Measurements from ENCODE around the gene C1orf174. TPM values are rescaled to one million over a fixed set of nuclear protein-coding genes. Genes with fewer than 3 reads are reported as not detected.

Gene C1orf174
- total RNA-seq, 2 experiments from 2014 or later = 28.5 TPM

DNA sequence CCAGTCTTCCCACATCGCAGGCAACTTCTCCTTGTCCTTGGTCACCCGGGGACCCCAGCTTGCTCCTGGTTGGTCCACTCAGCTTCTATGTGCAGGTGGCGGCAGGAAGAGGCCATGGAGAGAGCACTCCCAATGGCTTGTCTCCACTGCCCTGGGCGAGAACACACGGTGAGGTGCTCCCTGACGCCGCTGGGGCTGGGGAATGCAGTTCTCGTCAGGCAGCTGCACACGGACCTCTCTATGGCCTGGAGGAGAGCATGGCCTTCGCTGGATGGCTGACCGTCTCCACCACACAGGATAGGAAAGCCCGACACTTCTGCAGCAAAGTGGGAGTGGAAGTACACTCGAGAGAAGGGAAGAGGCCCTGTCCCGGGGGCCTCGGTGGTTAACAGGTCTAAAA is 11.8 kb downstream of the C1orf174 start:
- H3K4me1 Mint-ChIP-seq (ENCODE audit: low read depth) = peaks cover 20% of the 10 kb centered on the region
- peaks cover 48% of the 10 kb centered on the region for H3K36me3 Mint-ChIP-seq (ENCODE audit: low read depth)
- POLR2A ChIA-PET = no interaction called here
- no peaks in the 10 kb centered on the region for H3K27me3 Mint-ChIP-seq (ENCODE audit: low read depth)
- H3K27ac Mint-ChIP-seq = no peak overlapping the region
- CTCF ChIA-PET = interaction anchor here (3.0 kb wide), 1 partner anchor 30 kb away, joined by 8 read pairs; the partner anchor contains the start of gene DFFB
- ATAC-seq (no peak), DNase-seq (no peak)
- H3K4me3 Mint-ChIP-seq = no peak overlapping the region
- H3K9me3 Mint-ChIP-seq (ENCODE audit: insufficient read depth) = no peaks in the 10 kb centered on the region

DNA sequence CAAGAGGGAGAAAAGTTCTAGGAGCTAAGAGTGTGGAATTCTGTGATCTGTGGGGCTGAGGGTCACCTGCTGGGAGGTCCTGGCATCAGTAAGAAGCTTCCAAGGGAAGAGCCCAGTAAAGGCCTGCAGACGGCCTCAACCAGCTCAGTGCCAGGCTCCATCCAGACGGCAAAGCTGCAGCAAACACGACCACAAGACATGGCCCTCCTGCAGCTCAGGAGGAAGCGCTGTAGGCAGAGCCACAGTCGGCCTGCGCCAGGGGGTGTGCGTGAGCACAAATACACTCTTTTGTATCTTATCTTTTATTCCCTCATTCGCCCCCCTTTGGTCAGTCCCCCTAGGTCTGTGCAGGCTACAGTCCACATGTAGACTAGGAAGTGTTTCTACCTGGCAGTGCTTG is 13.4 kb downstream of the C1orf174 start:
- Mint-ChIP-seq H3K9me3 (ENCODE audit: insufficient read depth) (no peaks in the 10 kb centered on the region), H3K27ac (peak overlapping the region; percentile 52), H3K4me1 (ENCODE audit: low read depth) (peaks cover 24% of the 10 kb centered on the region), H3K27me3 (ENCODE audit: low read depth) (no peaks in the 10 kb centered on the region), H3K4me3 (no peak overlapping the region), H3K36me3 (ENCODE audit: low read depth) (peaks cover 46% of the 10 kb centered on the region)
- DNase-seq (no peak), ATAC-seq (no peak)
- POLR2A ChIA-PET = interaction anchor here (1.6 kb wide), 1 partner anchor 9 kb away, joined by 3 read pairs; no protein-coding TSS in a partner anchor
- CTCF ChIA-PET = interaction anchor here (3.0 kb wide), 1 partner anchor 29 kb away, joined by 8 read pairs; the partner anchor contains the start of gene DFFB

DNA sequence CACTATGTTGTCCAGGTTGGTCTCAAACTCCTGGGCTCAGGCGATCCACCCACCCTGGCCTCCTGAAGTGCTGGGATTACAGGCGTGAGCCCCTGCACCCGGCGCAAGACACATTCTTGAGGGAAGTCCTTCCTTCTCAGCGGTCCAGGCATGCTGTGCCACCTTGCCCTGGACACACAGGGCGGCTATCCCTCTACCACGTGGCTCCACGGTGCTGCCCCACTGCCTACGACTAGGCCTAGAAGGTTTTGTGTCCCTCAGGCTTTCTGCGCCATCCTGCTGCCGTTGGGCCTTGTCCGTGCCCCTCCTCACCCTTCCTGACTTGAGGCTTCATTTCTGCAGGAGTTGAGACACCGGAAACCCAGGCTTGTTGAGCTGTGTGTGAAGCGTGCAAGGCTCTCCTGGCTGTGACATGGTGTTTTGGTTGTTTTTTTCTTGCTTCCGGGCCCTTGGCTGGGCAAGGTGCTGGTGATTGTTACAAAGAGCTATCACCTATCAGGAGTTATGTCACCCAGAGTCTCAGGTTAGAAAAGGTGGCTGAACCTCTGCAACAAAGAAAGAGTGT is 13.9 kb downstream of the C1orf174 start:
- POLR2A ChIA-PET = interaction anchor here (1.6 kb wide), 1 partner anchor 9 kb away, joined by 3 read pairs; no protein-coding TSS in a partner anchor
- Mint-ChIP-seq H3K27me3 (ENCODE audit: low read depth) (no peaks in the 10 kb centered on the region), H3K27ac (peak overlapping the region; percentile 60), H3K36me3 (ENCODE audit: low read depth) (peaks cover 44% of the 10 kb centered on the region), H3K4me3 (no peak overlapping the region), H3K4me1 (ENCODE audit: low read depth) (peaks cover 23% of the 10 kb centered on the region), H3K9me3 (ENCODE audit: insufficient read depth) (no peaks in the 10 kb centered on the region)
- no peak for DNase-seq
- CTCF ChIA-PET = interaction anchor here (0.6 kb wide), 1 partner anchor 273 kb away, joined by 3 read pairs; no protein-coding TSS in a partner anchor
- ATAC-seq = no peak

DNA sequence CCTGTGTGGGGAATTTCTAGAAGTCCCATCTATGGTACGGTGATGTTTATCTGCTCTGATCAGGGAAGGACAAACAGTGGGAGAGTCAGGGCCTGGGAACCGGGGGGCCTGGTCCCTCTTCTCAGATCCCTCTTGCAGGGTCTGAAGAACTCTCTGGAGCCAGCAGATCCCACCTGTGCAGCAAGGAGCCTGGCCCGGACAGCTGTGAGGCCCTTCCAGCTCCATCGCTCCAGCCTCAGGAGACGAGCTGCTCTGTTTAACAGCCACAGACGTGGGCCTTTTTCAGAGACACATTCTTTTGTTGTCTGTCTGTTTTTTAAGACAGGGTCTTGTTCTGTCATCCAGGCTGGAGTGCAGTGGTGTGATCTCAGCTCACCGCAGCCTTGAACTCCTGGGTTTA is 14.5 kb downstream of the C1orf174 start:
- peaks cover 24% of the 10 kb centered on the region for H3K4me1 Mint-ChIP-seq (ENCODE audit: low read depth)
- H3K4me3 Mint-ChIP-seq = no peak overlapping the region
- H3K27ac Mint-ChIP-seq = no peak overlapping the region
- no peaks in the 10 kb centered on the region for H3K9me3 Mint-ChIP-seq (ENCODE audit: insufficient read depth)
- ChIA-PET CTCF (interaction anchor here (1.0 kb wide), 1 partner anchor 28 kb away, joined by 4 read pairs; no protein-coding TSS in a partner anchor), POLR2A (no interaction called here)
- ATAC-seq (no peak), DNase-seq (no peak)
- no peaks in the 10 kb centered on the region for H3K27me3 Mint-ChIP-seq (ENCODE audit: low read depth)
- peaks cover 39% of the 10 kb centered on the region for H3K36me3 Mint-ChIP-seq (ENCODE audit: low read depth)

DNA sequence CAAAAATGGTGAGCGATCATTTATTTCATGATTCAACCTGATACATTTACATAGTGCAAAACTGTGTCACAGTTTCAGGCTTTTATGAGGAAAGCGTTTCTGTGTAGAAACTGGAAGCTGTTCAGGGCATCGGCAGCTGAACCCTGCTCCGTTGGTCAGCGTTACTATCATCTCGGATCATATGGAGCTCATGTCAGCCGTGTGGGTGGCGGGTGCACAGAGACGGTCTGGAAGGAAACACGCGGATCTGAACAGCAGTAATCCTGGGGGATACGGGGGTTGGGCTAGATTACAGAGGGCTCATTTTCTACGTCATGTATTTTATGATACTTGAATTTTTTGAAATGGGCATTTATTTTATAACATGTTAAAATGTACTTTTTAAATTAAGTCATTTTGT is 15.1 kb downstream of the C1orf174 start:
- Mint-ChIP-seq H3K9me3 (ENCODE audit: insufficient read depth) (no peaks in the 10 kb centered on the region), H3K4me3 (no peak overlapping the region), H3K36me3 (ENCODE audit: low read depth) (peaks cover 33% of the 10 kb centered on the region), H3K4me1 (ENCODE audit: low read depth) (peaks cover 18% of the 10 kb centered on the region), H3K27ac (no peak overlapping the region), H3K27me3 (ENCODE audit: low read depth) (no peaks in the 10 kb centered on the region)
- DNase-seq (no peak), ATAC-seq (no peak)
- ChIA-PET CTCF (interaction anchor here (1.0 kb wide), 2 partner anchors 8 to 27 kb away, joined by 3 to 4 read pairs; no protein-coding TSS in a partner anchor), POLR2A (no interaction called here)

DNA sequence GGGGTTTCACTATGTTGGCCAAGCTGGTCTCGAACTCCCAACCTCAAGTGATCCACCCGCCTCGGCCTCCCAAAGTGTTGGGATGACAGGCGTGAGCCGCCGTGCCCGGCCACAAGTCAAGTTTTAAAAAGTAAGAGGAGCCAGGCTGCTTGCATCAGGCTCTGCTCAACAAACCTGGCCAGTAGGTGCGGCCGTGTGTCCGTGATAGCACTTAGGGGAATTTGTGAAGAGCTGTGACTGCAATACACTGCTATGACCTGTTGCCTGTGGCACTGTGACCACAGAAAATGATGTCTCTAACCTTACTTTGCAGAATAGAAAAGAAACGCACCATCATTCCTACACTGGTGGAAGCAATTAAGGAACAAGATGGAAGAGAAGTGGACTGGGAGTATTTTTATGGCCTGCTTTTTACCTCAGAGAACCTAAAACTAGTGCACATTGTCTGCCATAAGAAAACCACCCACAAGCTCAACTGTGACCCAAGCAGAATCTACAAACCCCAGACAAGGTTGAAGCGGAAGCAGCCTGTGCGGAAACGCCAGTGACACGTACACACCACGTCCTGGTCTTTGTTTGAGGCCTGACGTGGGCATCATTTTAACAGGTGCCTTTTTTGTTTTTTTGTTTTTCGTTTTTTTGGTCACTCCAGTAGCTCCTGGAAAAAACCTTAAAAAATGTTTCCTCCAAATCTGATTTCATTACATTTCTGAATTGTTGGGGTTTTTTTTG is 16.7 kb downstream of the C1orf174 start:
- Mint-ChIP-seq H3K4me1 (ENCODE audit: low read depth) (peaks cover 14% of the 10 kb centered on the region), H3K27me3 (ENCODE audit: low read depth) (no peaks in the 10 kb centered on the region), H3K36me3 (ENCODE audit: low read depth) (peaks cover 37% of the 10 kb centered on the region), H3K27ac (peak overlapping the region; percentile 69), H3K9me3 (ENCODE audit: insufficient read depth) (no peaks in the 10 kb centered on the region), H3K4me3 (no peak overlapping the region)
- ChIA-PET POLR2A (interaction anchor here (0.6 kb wide), 1 partner anchor 19 kb away, joined by 3 read pairs; no protein-coding TSS in a partner anchor), CTCF (interaction anchor here (1.3 to 1.5 kb wide), 2 partner anchors 16 to 26 kb away, joined by 4 to 6 read pairs; no protein-coding TSS in a partner anchor)
- ATAC-seq = peak; percentile 51
- DNase-seq = no peak

DNA sequence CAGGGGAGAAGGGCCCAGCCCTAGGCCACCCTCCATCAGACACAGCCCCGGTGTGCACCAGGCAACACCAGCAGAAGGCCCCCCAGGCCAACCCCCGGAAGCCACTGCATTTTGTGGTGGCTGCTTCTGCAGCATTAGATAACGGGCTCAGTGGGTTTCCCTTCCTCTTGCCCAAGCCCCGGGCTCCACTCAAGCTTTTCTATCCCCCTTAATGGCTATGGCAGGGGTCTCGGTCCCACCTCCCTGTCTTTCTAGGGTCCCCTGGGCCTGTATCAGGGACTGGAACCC is 18.9 kb downstream of the C1orf174 start:
- peak; percentile 37 for DNase-seq
- Mint-ChIP-seq H3K9me3 (ENCODE audit: insufficient read depth) (no peaks in the 10 kb centered on the region), H3K4me3 (no peak overlapping the region), H3K36me3 (ENCODE audit: low read depth) (peaks cover 29% of the 10 kb centered on the region), H3K4me1 (ENCODE audit: low read depth) (peaks cover 14% of the 10 kb centered on the region), H3K27ac (peak overlapping the region; percentile 75), H3K27me3 (ENCODE audit: low read depth) (no peaks in the 10 kb centered on the region)
- ChIA-PET POLR2A (interaction anchor here (0.6 to 0.8 kb wide), 2 partner anchors 12 to 774 kb away, joined by 3 read pairs; no protein-coding TSS in a partner anchor), CTCF (interaction anchor here (1.4 kb wide), 1 partner anchor 9 kb away, joined by 3 read pairs; no protein-coding TSS in a partner anchor)
- ATAC-seq = peak; percentile 47

DNA sequence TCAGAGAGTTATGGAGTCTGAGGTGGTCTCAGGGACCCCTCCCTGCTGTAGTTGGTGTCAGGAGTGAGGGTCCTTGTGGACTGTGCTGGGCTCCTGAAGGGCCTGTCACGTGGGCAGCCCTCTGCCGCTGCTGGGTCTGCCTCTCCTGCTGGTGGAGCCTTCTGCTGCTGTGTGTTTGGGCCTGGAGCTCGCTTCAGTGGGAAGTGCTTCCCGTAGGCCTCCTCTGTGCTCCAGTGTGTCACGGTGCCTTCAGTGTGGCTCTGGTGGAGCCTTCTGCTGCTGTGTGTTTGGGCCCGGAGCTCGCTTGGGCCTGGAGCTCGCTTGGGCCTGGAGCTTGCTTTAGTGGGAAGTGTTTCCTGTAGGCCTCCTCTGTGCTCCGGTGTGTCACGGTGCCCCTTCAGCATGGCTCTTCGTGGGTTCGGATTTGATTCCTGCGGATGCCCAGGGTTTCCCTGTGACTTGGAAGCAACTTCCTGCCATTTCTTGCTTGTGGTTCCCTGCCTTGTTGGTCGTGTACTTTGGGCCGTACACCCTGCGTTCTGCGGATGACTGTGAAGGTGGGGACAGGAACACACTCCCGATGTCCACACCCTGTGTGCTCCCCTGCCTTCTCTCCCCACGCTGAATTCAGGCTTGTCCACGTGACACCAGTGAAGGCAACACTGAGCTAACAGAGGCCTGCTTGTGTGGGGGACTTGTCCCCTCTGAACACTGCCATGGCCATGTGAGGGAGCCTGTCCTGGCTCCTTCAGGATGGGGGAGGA is 19.5 kb downstream of the C1orf174 start:
- no peak for ATAC-seq
- H3K36me3 Mint-ChIP-seq (ENCODE audit: low read depth) = peaks cover 29% of the 10 kb centered on the region
- peaks cover 14% of the 10 kb centered on the region for H3K4me1 Mint-ChIP-seq (ENCODE audit: low read depth)
- H3K27me3 Mint-ChIP-seq (ENCODE audit: low read depth) = no peaks in the 10 kb centered on the region
- ChIA-PET CTCF (interaction anchor here (1.4 kb wide), 1 partner anchor 8 kb away, joined by 3 read pairs; no protein-coding TSS in a partner anchor), POLR2A (no interaction called here)
- H3K9me3 Mint-ChIP-seq (ENCODE audit: insufficient read depth) = no peaks in the 10 kb centered on the region
- H3K27ac Mint-ChIP-seq = peak overlapping the region; percentile 74
- H3K4me3 Mint-ChIP-seq = no peak overlapping the region
- no peak for DNase-seq

DNA sequence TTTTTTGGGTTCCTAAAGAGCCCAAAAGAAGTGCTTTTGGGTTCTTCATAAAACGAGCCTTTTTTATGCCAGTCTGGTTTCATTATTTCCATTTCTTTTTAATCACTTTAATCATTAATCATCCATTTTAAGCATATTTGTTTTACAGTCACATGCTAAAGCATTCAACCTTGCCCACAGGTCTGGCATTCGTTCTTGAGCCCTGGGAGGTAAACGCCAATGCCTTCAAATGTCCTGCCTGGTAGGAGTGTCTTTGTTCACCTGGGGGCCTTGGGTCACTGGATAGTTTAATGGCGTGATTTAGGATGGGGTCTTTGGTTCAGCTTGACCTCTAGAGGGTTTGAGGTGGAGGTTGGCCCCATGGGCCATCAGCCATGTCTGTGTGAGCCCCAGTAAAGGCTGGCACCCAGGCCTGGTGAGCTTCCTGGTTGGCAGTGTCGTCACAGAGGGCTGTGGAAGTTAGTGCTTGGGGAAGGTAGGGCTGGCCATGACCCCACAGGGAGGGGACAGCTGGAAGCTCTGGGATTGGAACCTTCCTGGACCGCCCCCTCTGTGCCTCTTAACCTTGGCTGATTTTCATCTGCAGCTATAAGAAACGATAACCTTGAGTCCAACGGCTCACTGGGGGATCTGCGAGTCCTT is 20.2 kb downstream of the C1orf174 start:
- ATAC-seq (no peak), DNase-seq (no peak)
- Mint-ChIP-seq H3K27ac (no peak overlapping the region), H3K27me3 (ENCODE audit: low read depth) (no peaks in the 10 kb centered on the region), H3K4me3 (no peak overlapping the region), H3K9me3 (ENCODE audit: insufficient read depth) (no peaks in the 10 kb centered on the region), H3K4me1 (ENCODE audit: low read depth) (peaks cover 14% of the 10 kb centered on the region), H3K36me3 (ENCODE audit: low read depth) (peaks cover 32% of the 10 kb centered on the region)
- POLR2A ChIA-PET = no interaction called here
- CTCF ChIA-PET = no interaction called here

DNA sequence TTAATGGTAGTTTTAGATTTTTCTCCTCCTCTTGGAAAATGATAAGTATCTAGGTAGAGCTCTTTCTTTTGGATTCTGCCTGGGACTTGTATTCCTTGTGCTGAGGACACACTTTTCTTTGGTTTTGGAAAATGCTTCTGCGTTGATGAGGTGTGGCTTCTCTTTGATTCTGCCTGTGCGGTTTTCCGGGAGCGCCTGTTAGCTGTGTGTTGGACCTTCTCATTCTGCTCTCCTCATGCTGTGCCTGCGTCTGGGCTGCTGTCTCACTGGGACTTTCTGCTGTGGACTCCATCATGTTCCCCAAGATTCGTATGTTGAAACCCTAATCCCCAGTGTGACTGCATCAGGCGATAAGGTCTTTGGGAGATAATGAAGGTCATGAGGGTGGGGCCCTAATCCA is 21.0 kb downstream of the C1orf174 start:
- ATAC-seq (no peak), DNase-seq (no peak)
- Mint-ChIP-seq H3K27ac (no peak overlapping the region), H3K4me3 (no peak overlapping the region), H3K27me3 (ENCODE audit: low read depth) (no peaks in the 10 kb centered on the region), H3K36me3 (ENCODE audit: low read depth) (peaks cover 28% of the 10 kb centered on the region), H3K9me3 (ENCODE audit: insufficient read depth) (no peaks in the 10 kb centered on the region), H3K4me1 (ENCODE audit: low read depth) (peaks cover 14% of the 10 kb centered on the region)
- ChIA-PET CTCF (no interaction called here), POLR2A (no interaction called here)

DNA sequence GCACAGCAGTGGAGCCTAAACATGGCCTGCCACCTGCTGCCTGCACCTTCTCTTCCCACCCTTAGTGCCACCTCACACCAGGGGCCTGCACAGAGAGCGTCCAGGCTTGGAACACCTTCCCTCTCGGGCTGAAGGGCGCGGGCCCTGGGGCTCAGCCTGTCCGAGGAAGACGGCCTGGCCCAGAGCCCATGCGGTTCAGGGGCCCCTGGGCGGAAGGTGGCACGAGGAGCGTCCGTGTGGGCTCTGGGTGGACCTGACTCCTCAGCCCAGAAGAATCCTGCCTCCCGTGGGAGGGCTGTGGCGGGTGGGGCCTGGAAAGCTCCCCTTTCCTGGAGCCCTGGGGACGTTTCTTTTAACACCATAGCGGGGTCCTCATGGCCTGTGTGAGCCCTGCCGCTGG is 23.4 kb downstream of the C1orf174 start:
- H3K27ac Mint-ChIP-seq = no peak overlapping the region
- no peaks in the 10 kb centered on the region for H3K27me3 Mint-ChIP-seq (ENCODE audit: low read depth)
- H3K9me3 Mint-ChIP-seq (ENCODE audit: insufficient read depth) = no peaks in the 10 kb centered on the region
- H3K4me3 Mint-ChIP-seq = no peak overlapping the region
- ChIA-PET CTCF (no interaction called here), POLR2A (no interaction called here)
- DNase-seq (no peak), ATAC-seq (no peak)
- H3K36me3 Mint-ChIP-seq (ENCODE audit: low read depth) = peaks cover 26% of the 10 kb centered on the region
- H3K4me1 Mint-ChIP-seq (ENCODE audit: low read depth) = peaks cover 9% of the 10 kb centered on the region
